ENCODE measurements around the gene AMHR2.
"Not testable (repeated sequence)": the region's sequence is repeated elsewhere in the genome, so short reads cannot be mapped to it uniquely, and the experiment has no call there.

Gene AMHR2

GRCh38 chr12:53423597-53423996 is at the start of gene AMHR2:
AMHR2 (plus strand) TSS chr12:53423855; CDS start chr12:53423935, 80 bp downstream.
- H3K36me3 ChIP-seq (ENCODE audit: insufficient read depth, low read length) = no peaks in the 10 kb centered on the region
- H3K27me3 ChIP-seq (ENCODE audit: insufficient read depth, low read length, poor library complexity) = no peaks in the 10 kb centered on the region
- no peak within 1 kb of the TSS for H3K9ac ChIP-seq (ENCODE audit: low read depth, low read length)
- no peak within 1 kb of the TSS for H3K27ac ChIP-seq (ENCODE audit: low read length)
- TF ChIP-seq EZH2 (IDR thresholded peaks at IDR 0.05; ENCODE audit: borderline replicate concordance, low read depth, low read length, severe bottlenecking) (no peak), CTCF (IDR thresholded peaks at IDR 0.05; ENCODE audit: borderline replicate concordance, extremely low read depth, low read length, poor library complexity, severe bottlenecking) (no peak)
- ATAC-seq (ENCODE audit: insufficient read depth, low read depth) (no peak), DNase-seq (no peak)
- H3K4me2 ChIP-seq (ENCODE audit: insufficient read depth, low read length) = no peak within 1 kb of the TSS
- H3K4me3 ChIP-seq (ENCODE audit: low read depth in 1 of 2, low read length in 2 of 2) = no peak within 1 kb of the TSS
- no peaks in the 10 kb centered on the region for H4K20me1 ChIP-seq (ENCODE audit: insufficient read depth, low read length)
- no peaks in the 10 kb centered on the region for H3K9me3 ChIP-seq (ENCODE audit: insufficient read depth, low read length, severe bottlenecking)
- no peak within 1 kb of the TSS for H2AFZ ChIP-seq (ENCODE audit: low read depth, low read length)
- H3K79me2 ChIP-seq (ENCODE audit: insufficient read depth, low read length) = no peaks in the 10 kb centered on the region
- peaks cover 4% of the 10 kb centered on the region for H3K4me1 ChIP-seq (ENCODE audit: insufficient read depth, low read length)

GRCh38 chr12:53374277-53374676 is 49.4 kb upstream of the AMHR2 start:
- not testable (repeated sequence) for H2AFZ ChIP-seq (ENCODE audit: low read depth, low read length); H3K36me3 ChIP-seq (ENCODE audit: insufficient read depth, low read length); H3K27me3 ChIP-seq (ENCODE audit: insufficient read depth, low read length, poor library complexity); H3K27ac ChIP-seq (ENCODE audit: low read length); H3K9ac ChIP-seq (ENCODE audit: low read depth, low read length); H3K4me3 ChIP-seq (ENCODE audit: low read depth in 1 of 2, low read length in 2 of 2); H3K9me3 ChIP-seq (ENCODE audit: insufficient read depth, low read length, severe bottlenecking); DNase-seq; H3K4me2 ChIP-seq (ENCODE audit: insufficient read depth, low read length); H4K20me1 ChIP-seq (ENCODE audit: insufficient read depth, low read length); ATAC-seq (ENCODE audit: insufficient read depth, low read depth); H3K79me2 ChIP-seq (ENCODE audit: insufficient read depth, low read length)
- peaks cover 33% of the 10 kb centered on the region for H3K4me1 ChIP-seq (ENCODE audit: insufficient read depth, low read length)

GRCh38 chr12:53376747-53377146 is 46.9 kb upstream of the AMHR2 start:
- Histone ChIP-seq H2AFZ (ENCODE audit: low read depth, low read length) (no peak overlapping the region), H3K4me1 (ENCODE audit: insufficient read depth, low read length) (peaks cover 28% of the 10 kb centered on the region), H3K4me3 (ENCODE audit: low read depth in 1 of 2, low read length in 2 of 2) (no peak overlapping the region), H4K20me1 (ENCODE audit: insufficient read depth, low read length) (peaks cover 9% of the 10 kb centered on the region; the same call in 1 of the 2 replicates), H3K79me2 (ENCODE audit: insufficient read depth, low read length) (peaks cover 15% of the 10 kb centered on the region), H3K4me2 (ENCODE audit: insufficient read depth, low read length) (no peak overlapping the region), H3K36me3 (ENCODE audit: insufficient read depth, low read length) (peaks cover 9% of the 10 kb centered on the region), H3K9me3 (ENCODE audit: insufficient read depth, low read length, severe bottlenecking) (no peaks in the 10 kb centered on the region), H3K27ac (ENCODE audit: low read length) (no peak overlapping the region), H3K27me3 (ENCODE audit: insufficient read depth, low read length, poor library complexity) (no peaks in the 10 kb centered on the region), H3K9ac (ENCODE audit: low read depth, low read length) (no peak overlapping the region)
- no peak for TF ChIP-seq EZH2 (IDR thresholded peaks at IDR 0.05; ENCODE audit: borderline replicate concordance, low read depth, low read length, severe bottlenecking)
- no peak for TF ChIP-seq CTCF (IDR thresholded peaks at IDR 0.05; ENCODE audit: borderline replicate concordance, extremely low read depth, low read length, poor library complexity, severe bottlenecking)
- no peak for ATAC-seq (ENCODE audit: insufficient read depth, low read depth)
- no peak for DNase-seq

GRCh38 chr12:53378222-53378621 is 45.4 kb upstream of the AMHR2 start:
- Histone ChIP-seq H3K9me3 (ENCODE audit: insufficient read depth, low read length, severe bottlenecking) (no peaks in the 10 kb centered on the region), H3K27me3 (ENCODE audit: insufficient read depth, low read length, poor library complexity) (no peaks in the 10 kb centered on the region), H3K27ac (ENCODE audit: low read length) (peak overlapping the region; percentile 99), H4K20me1 (ENCODE audit: insufficient read depth, low read length) (peaks cover 23% of the 10 kb centered on the region; the same call in 1 of the 2 replicates), H2AFZ (ENCODE audit: low read depth, low read length) (peak overlapping the region; percentile 87; the same call in 1 of the 2 replicates), H3K36me3 (ENCODE audit: insufficient read depth, low read length) (peaks cover 23% of the 10 kb centered on the region), H3K4me1 (ENCODE audit: insufficient read depth, low read length) (peaks cover 37% of the 10 kb centered on the region), H3K9ac (ENCODE audit: low read depth, low read length) (peak overlapping the region; percentile 90), H3K79me2 (ENCODE audit: insufficient read depth, low read length) (peaks cover 30% of the 10 kb centered on the region), H3K4me2 (ENCODE audit: insufficient read depth, low read length) (peak overlapping the region; percentile 73), H3K4me3 (ENCODE audit: low read depth in 1 of 2, low read length in 2 of 2) (peak overlapping the region in 1 of 2 experiments; percentile 74; a peak in 1 of 4 replicates)
- ATAC-seq (ENCODE audit: insufficient read depth, low read depth) (no peak), DNase-seq (no peak)
- no peak for TF ChIP-seq EZH2 (IDR thresholded peaks at IDR 0.05; ENCODE audit: borderline replicate concordance, low read depth, low read length, severe bottlenecking)
- TF ChIP-seq CTCF (IDR thresholded peaks at IDR 0.05; ENCODE audit: borderline replicate concordance, extremely low read depth, low read length, poor library complexity, severe bottlenecking) = no peak
